Ammon's horn (tissue), 1 donor: ENCODE data around the gene DGCR8.

Experiments
- DNase-seq: peaks from one replicate; pipeline ENCODE4 v3.0.0-alpha.2; 2016; ENCODE audit warnings: low spot score

Gene DGCR8

GRCh38 chr22:20090730-20091240 is 10.7 kb downstream of the DGCR8 start:
- DNase-seq = no peak

- no peak for DNase-seq
Observed at GRCh38 chr22:20091690-20092476, 11.8 kb downstream of the DGCR8 start.

DNA sequence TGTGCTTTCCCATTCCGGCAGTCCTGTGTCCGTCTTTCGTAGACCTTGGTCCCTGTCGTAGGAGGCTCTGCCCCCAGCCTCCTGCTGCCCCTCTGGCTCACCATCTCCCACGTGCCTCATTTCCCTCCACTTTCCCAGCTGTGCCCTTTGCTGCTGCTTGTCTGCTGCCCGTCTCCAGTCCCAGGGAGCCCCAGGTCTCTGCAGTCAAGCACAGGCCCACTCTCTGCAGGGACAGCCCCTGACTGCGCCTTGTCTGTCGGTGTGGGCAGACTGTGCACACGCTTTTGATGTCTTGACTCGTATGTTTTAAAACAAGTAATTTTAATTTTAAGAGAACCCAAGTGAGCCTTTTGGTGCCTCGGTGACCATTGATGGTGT is 12.4 kb downstream of the DGCR8 start:
- no peak for DNase-seq

GRCh38 chr22:20093418-20094196 is 13.6 kb downstream of the DGCR8 start:
- DNase-seq = peak; percentile 84

- no peak for DNase-seq
Observed at GRCh38 chr22:20094197-20094807, 14.3 kb downstream of the DGCR8 start.

GRCh38 chr22:20095521-20095920 is 15.5 kb downstream of the DGCR8 start:
- DNase-seq = no peak

- no peak for DNase-seq
Observed at GRCh38 chr22:20096574-20097420, 16.8 kb downstream of the DGCR8 start.

DNA sequence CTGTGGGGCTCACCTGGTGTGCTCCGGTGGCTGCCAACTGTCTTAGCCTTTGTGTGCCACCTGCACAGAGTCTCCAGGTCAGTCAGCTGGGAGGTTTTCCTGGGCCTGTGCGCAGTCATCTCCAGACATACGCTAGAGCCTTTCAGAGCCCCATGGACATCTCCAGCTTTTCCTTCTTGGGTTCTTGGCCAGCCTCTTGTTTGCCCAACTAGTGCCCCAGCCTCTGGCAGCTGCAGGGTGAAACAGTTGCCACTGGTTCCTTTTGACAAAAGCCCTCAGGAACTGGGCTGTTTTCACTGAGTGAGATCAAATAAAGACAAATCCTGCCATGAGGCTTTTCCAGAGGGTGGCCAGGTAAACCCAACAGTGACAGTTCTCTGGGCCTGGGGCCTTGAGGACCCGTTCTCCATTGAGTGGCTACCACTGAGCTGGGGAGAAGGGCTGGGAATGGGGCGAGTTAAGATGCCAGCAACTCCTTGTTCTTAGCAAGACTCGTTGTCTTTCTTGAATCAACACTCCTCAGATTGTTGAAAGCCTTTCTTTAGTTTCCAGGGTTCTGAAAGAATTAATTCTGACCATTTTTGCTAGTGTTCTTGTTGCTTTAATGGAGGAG is 19.2 kb downstream of the DGCR8 start:
- DNase-seq = no peak

DNA sequence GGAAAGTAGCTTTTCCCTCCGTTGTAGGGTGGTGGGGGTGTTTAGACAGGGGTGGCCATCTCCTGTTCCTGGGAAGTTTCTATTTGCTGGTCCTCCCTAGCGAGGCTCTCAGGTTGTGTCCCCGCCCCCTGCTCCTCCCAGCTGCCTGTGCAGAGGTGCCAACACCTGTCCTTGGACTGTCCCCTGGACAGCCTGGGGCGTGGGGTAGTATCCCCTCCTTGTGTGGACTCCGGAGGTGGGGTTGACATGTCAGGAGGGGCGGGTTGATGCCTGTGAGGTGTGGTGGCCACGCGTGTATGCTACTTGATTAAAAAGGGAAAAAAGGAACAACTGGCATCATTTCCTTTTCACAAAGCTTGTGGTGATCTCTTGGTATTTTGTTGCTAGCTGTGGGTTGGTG is 21.6 kb downstream of the DGCR8 start:
- no peak for DNase-seq

DNA sequence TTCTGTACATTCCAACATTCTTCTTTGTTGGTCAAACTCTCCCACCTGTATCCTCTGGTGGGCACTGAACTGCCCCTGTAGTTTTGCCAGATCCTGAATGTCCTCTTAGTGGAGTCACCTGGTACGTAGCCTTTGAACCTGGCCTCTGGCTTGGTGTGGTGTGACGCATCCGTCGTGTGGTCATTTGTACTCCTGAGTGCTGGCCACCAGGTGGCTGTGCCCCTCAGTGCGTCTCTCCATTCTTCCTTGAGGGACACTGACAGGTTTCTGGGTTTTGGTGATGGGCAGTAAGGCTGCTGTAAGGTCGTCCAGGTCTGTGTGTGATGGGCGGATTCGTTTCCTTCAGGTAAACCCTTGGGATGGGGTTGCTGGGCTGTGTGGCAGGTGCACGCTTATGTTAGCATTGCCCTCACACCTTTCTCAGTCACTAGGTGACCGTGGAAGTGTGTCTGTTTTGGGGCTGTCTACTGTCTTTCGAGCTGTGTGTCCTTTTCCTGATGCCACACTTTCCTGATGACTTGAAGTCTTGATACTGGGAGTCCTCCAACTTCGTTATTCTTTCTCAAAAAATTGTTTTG is 22.3 kb downstream of the DGCR8 start:
- DNase-seq = no peak

GRCh38 chr22:20105456-20106204 is 25.6 kb downstream of the DGCR8 start:
- DNase-seq = no peak

DNA sequence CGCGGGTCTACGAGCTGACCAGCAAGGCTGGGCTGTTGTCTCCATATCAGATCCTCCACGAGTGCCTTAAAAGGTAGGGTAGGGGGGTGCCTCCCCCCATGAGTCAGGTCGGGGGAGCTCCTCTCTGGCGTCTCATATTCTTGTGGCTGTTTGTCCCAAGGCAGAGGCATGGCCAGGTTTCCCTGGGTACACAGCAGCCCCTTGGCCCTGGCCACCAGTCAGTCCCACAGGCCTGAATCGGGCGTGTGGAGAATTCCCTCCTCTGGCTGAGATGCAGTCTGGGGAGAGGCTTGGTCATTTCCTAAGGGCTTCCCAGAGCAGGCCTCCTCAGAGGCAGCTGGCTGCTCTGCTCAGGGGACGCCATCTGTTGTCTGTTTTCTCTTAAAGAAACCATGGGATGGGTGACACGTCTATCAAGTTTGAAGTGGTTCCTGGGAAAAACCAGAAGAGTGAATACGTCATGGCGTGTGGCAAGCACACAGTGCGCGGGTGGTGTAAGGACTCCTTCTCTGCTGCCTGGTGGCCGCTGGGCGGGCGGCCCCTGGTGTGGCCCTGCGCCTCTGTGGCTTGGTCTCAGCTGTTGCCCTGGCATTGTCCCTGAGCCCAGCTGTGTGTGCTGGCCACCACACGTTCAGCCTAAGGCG is 26.3 kb downstream of the DGCR8 start:
- DNase-seq = peak; percentile 50

DNA sequence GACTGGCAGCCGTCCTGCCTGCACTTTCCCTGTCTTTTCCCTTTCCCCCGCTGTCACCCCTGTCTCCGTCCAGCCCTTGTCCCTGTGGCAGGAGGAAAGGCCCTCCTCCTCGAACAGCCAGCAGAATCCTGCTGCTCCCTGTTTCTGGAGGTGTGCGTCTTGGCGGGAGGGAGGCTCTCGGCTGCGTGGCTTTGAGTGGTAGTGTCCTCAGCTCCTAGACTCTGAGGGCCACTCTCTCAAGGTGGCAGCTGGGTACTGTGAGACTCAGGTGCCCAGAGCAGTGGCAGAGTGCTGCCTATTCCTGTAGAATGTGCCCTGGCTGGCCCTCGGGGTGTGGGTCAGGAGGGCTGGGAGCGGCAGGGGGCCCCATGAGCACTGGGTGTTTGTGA is 26.8 kb downstream of the DGCR8 start:
- no peak for DNase-seq

GRCh38 chr22:20107471-20107901 is 27.4 kb downstream of the DGCR8 start:
- no peak for DNase-seq

DNA sequence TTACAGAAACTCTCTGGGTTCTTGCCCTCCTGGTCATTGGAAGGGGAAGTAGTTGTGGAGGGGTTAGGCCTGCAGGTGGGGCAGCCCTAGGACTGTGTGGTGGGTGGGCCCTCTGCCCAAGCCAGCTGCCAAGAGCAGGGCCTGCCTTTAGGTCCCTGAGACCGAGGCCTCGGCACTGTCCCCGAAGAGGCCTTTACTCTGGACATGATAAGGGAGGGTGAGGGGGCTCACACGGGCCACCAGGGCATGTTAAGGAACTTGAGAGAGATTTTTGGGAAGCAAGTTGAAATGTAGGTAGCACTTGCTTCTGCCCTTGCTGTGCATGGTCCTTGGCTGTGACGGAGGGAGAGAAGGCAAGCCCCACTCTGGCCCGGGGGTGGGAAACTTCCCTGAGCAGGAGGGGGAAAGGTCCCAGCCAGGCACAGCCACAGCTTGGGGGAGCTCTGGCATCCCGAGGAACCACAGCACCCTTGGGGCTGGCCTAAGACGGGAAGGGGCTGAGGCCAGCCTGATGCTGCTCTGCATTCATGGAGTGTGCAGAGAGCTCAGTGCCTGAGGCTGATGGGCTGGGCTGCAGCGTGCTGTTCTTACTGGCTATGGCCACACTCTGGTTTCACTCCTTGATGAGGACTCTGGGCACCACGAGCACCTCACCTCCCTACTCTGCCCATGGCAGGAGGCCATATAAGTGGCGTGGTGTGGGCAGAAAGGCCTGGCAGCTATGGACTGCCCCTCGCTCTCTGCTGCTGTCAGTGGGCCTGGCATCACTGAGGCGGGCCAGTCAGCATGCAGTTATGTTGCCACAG is 28.1 kb downstream of the DGCR8 start:
- DNase-seq = no peak

- no peak for DNase-seq
Observed at GRCh38 chr22:20108757-20109230, 28.8 kb downstream of the DGCR8 start.

- no peak for DNase-seq
Observed at GRCh38 chr22:20109411-20110358, 29.6 kb downstream of the DGCR8 start.
